DMS53 treated with DMSO at 0.1 percent for 48 hours (cell line): ENCODE data around the gene RAET1L.
"Not testable (repeated sequence)": the region's sequence is repeated elsewhere in the genome, so short reads cannot be mapped to it uniquely, and the experiment has no call there.

ENCODE experiments used
- DNase-seq: peaks from one replicate; lab custom pipeline; 2025; ENCODE audit not compliant: unreplicated experiment; lab: John Stamatoyannopoulos, UW

RAET1L gene

DNA sequence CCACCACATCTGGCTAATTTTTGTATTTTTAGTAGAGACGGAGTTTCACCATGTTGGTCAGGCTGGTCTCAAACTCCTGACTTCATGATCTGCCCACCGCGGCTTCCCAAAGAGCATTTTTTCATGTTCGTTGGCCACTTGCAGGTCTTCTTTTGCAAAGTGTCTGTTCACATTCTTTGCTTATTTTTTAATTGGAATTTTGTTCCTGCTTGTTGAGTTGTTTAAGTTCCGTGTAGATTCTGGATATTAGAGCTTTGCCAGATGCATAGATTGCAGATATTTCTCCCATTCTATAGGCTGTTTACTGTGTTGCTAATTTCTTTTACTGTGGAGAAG is 8.2 kb downstream of the RAET1L start:
- DNase-seq = not testable (repeated sequence)

DNA sequence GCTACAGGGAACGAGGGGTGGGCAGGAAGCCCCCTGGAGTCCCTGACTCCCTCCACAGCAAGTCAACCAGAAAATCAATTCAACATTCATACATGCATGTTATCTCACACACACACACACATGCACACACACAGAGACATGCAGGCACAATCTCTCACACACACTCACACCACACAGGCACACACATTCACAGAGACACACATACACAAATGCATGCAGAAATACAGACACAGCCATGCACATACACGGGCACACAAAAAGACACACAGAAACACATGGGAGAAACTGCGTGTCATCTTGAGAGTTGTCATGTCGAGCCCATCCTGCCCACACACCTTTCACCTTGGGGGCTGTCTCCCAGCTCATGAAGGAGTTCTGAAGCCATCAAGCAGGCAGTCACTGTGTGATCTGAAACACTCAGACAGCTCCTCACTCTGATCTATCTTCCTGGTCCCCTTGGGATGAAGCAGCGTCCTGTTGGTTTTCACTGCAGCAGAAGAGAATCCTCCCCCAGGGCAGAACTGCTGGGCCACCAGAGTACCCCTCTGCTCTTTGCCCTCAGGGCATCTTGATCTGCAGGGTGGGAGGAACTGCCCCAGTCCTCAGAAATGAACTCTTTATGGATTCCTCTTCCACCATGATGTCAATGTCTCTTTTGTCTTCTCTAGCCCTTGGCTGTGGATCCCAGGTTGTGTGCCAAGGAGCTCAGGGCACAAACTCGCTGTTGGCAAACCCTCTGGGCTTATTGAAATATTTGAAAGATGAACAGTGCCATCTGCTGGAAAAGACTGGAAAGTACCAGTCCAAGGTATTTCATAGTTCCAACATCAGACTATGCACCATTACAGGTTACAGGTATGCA is 8.8 kb downstream of the RAET1L start:
- peak; percentile 56 for DNase-seq

- not testable (repeated sequence) for DNase-seq
These were observed 9.9 kb downstream of the RAET1L start for GRCh38 chr6:150015281-150016001.

DNA sequence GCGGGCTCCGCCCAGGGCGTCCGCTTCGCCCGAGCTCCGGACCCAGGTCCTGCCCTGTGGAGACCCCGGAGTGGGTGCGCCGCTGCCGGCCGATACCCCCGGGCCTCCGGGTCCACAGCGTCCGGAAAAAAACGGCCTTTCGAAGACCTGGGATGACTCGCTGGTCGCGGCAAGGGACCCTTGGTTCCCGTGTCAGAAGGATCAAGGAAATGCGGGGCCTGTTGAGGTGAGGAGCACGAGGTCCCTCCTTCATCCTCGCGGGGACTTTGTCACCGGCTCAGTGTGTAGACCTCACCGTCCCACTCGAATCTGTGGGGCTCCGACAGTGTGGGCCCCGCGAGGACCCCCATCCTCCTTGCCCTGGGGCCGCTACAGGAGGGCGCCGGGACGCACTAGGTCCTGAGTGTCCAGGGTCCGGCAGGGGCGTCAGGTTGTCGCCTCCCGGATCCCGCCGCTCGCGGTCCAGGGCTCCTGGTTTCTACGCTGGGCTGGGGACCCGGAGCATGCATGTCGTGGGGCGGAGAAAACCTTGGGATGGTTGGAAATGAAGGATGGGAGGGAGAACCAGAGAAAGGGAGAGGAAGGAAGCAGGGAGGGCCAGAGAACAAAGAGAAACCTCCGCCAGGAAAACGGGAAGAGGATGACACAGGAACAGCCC is 10.6 kb downstream of the RAET1L start:
- not testable (repeated sequence) for DNase-seq

DNA sequence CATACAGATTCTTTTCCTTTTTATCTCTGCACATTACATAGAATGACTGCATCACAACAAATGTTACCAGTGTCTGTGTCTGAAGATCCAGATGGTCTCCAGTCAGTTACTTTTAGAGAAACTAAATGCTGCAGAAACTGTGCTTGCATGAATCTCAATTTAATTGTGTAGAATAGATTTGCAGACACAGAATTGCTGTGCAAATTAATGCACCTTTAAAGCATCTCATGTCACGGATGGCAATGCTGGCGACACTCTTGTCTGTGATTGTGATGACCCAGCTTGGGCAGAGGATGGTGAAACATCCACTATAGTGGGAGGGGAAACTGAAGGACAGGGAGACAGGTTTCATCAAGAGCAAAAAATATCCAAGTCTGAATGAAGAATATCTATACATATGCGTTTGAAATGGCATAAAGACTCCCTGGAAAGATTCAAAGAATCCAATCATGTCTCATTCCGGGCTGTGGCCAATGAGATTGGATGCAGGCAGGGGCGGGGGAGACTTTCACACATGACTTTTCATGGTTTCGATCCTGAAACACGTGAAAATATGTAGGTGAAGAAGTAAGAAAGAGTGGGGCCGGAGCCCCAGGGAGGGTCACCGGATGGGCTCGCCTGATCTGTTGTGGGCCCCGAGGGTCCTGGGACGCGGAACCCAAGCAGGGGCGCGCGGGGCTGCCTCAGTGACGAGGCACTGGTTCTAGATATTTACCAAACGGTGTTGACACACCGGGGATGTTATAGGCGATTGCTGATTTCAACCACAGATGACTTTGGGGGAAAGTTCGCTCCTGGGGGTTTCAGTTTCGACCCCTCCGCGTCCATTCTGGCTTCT is 11.3 kb downstream of the RAET1L start:
- not testable (repeated sequence) for DNase-seq

GRCh38 chr6:150012846-150013784 is 12.2 kb downstream of the RAET1L start:
- not testable (repeated sequence) for DNase-seq

GRCh38 chr6:150008588-150008987 is 16.7 kb downstream of the RAET1L start:
- no peak for DNase-seq

- no peak for DNase-seq
These were observed 18.3 kb downstream of the RAET1L start for GRCh38 chr6:150006961-150007464.

DNA sequence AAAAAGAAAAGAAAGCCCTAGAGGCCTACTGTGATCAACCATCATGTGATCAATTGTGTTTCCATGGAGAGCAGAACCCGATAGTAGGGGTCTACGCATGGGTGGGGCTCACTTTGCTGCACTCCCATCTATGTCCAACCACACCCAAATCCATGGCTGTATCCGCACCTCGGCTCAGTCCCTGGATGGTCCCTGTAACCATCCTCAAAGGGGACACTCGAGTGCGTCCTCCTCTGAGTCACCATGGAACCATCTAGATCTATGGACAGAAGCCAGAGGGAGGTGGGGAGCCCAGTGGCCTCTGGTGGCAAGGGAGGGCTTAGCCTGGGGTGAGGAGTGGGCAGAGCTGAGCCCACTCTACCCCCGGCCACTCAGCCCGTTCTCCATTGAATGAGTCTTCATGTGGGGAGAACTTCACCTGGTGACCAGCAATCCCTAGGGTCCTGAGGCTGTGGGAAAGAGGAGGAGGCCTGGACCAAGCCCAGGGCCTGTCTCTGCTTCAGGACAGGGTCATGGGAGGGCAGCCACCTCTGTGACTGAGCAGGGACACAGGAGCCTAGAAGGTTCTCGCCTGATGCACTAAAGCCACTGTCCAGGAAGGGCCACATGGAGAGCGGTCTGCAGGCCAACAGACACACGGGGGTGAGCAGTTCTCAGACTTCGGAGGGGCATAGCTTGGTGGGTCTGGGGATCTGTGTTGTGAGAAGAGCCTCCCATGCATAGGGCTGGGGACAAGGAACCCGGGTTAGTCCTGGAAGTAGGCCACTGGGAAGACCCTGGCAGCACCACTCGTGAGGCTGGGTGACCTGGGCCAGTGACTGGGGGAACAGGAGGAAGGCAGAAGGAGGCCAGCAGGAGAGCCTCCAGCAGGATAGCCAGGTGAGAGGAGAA is 19.3 kb downstream of the RAET1L start:
- DNase-seq = no peak

DNA sequence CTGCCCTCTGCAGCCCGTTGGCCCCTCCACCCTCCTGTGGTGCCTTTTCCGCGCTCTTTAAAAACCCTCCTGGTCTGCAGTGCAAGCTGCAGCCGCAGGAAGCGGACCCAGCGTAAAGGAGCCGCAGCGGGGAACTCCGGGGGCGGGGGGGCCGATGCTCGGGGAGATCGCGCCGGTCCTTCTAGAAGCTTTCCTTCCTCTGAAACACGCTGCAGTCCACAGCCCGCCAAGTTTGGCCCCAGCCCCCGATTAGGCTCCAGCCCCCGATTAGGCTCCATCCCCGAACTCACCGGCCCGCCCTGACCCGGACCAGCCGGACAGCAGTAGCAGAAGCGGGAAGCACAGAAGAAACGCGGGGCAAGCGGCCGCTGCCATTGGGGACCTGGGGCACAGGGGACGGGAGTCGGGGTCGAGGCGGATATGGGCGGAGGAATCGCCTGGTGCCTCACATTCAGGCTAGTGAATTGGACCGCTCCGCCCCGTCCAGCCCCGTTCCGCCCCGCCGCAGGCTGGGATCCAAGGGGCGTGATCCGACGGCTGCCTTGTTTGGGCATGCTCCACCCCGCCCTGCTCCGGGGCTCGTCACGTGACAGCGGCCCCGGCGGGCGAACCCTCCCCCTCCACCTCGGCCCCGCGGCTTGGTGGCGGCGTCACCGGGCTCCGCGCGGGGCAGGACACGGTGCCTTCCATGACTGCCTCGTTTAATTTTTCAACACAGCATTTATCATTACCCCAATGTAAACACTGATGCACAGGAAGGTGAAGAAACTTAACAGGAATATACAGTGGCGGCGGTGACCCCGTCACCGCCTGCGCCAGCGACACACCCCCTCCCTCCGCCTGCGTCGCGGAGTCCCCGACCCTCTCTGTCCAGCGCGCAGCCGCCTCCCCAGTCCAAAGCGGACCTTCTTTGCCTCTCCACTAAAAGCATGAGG is 20.3 kb downstream of the RAET1L start:
- peak; percentile 64 for DNase-seq

DNA sequence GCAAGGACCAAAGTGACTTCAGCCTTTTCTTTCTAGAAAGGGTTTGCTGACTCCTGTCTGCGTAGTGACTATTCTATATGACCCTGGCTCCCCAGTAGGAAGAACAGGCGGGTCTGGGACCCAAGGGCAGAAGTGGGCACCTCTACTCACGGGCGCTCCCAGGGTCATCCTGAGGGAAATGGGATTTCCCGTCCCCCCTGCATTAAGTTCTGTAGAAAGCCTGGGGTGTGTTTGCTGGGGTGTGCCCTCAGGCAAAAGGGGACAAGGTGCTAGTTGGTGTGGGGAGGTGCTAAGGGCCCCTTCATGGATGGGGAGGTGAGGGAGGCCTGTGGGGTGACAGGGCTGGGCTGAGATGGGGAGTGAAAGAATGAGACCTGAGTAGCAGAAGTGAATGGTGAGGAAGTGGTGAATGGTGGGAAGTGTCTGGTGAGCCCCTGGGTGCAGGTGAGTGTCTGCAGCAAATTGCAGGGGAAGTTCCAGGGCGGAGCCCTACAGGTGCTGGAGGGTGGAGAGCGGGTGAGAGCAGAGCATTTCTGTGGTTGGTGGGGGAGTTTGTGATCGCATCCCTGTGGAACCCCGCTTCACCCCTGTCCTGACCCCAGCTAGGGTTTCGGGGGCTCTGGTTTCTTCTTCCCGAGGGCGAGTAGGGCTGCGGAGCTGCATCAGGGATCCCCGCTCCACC is 21.1 kb downstream of the RAET1L start:
- DNase-seq = no peak

DNA sequence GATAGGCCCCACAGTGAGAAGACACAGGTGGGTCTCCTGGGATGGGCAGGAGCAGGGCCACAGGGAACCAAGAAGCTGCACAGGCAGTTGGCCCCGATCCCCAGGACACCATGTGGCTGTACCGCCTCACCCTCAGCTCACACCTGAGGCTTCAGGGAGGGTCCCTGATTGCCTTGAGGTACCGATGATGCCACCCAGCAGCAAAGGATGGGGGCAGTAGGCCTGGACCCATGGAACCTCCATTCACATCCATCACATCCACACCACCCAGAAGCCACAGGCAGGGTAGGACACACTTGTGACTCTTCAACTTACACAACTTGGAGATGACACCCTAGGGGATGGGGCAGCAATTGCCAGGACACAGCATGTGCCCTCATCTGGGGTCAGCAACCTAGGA is 21.7 kb downstream of the RAET1L start:
- not testable (repeated sequence) for DNase-seq

DNA sequence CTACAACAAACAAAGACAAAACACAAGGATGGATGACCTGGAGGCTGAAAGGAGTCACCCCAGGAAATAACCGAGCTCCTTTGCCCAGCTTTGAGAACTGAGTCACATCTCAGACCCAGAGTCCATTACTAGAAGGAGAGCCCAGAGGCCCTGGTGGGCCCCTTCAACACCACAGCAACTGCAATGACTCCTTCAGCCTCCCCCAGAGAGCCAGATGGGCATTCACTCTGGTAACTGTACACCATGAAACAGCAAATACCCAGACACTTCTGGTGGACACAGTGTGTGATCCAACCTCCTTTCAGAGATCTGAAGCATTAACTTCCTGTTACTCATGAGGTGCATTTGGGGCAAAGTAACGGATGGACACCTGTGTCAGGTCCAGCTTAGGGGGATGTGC is 22.6 kb downstream of the RAET1L start:
- no peak for DNase-seq

DNA sequence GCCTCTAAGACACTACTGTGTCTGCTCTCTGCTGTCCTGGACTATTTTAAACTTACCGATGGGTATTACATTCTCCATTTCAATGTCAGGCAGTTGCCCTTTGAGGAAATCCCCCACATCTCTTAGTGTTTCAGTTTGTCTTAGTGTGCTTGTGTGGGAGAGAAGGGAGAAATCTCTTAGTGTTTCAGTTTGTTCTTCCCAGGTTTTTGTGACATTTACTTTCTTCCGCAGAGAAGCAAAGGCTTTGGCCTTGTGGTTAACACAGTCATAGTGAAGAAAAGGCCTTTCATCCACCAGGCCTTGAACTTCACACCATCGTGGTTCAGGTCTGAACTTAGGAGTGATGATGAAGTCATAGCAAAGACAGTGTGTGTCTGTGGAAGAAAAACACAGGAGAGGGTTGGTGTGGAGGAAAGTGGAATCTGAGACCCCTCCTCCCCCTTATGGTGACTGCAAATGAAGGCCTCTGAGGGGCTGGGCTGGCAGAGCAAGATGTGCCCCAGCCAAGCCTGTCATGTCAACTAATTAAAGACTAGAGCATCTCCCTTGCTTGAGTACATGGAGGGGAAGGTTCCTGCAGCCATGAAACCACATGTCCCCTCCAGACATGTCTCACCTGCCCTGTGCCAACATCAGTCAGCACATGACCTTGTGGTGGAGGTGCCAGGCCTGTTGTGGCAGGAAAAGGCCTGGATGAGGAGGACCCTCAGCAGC is 23.9 kb downstream of the RAET1L start:
- no peak for DNase-seq

DNA sequence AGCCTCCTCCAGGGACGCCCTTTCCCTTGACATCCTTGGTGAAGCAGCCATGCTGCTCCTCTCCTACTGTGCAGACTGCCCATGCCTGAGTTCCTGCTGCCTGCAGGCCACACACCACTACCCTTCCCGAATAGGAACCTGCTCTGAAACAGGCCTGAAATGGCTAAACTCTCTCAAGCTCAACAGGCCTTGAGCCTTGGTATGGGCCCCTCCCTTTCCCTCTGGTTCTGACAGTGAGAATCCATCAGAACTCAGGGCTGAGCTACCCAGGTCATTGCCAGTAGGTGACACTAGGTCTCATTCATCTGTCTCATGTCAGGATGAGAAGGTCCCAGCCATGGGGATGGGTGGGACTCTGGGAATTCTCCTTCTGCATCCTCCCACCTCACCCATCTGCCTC is 25.7 kb downstream of the RAET1L start:
- DNase-seq = no peak

GRCh38 chr6:149995971-149996370 is 29.4 kb downstream of the RAET1L start:
- no peak for DNase-seq
